D721Med (cell line): ENCODE results near the gene TBPL1.

Experiments used
- DNase-seq: peaks from one replicate; pipeline ENCODE4 v3.0.0; 2011; ENCODE audit warnings: low spot score; ENCODE audit not compliant: insufficient read length
- FAIRE-seq: peaks from 2 replicates; lab custom pipeline; 2011; peaks lifted over from hg19 to GRCh38; lab: Jason Lieb, UNC
- TF ChIP-seq, protein P1 (sequence below): IDR thresholded peaks from 2 replicates; pipeline ENCODE4 v1.5.1; 2012; ENCODE audit warnings: mild to moderate bottlenecking, control low read depth; ENCODE audit not compliant: insufficient read depth; ENCODE audit errors: missing control alignments

The TBPL1 gene

DNA sequence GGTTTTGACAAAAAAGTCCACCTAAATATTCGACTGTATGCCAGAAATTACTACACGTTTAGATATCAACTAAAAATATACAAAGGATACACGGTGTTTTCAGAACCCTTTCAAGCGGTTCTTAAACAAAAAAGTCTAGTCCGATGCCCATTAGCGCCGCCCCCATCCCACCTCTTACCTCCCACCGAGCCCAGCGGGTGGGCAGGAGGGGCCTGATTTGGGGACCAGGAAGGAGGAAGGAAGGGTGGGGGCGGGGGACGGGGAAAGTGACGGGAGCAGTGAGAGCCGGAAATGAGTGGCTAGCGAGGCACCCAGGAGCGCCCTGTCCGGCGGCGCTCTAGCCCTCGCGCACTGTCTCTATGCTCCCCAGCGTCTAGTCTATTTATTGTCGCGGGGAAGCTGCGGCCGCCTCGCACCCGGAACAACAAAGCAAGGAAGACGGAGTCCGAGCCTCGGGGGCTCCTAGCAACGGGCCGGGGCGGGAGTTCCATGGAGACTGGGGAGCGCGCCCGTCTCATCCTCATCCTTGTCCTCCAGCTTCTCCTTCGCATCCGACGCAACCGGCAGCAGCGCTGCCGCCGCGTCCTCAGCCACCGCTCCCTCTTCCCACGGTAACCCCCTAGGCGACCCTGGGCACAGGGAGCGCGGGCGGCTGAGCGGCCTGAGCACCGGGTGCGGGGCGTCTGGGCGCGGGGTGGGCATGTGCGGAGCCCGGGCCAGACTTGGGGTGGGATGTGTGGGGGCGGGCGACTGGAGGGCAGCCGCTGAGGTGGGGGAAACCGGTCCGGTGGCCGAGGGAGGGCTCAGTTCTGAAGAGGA, at the start of gene TBPL1:
Gene TBPL1 (plus strand): TSS at position 410 of the 819 bp plus-strand sequence. CDS start 26,902 bp downstream, outside the sequence.
- TF ChIP-seq, protein P1, sequence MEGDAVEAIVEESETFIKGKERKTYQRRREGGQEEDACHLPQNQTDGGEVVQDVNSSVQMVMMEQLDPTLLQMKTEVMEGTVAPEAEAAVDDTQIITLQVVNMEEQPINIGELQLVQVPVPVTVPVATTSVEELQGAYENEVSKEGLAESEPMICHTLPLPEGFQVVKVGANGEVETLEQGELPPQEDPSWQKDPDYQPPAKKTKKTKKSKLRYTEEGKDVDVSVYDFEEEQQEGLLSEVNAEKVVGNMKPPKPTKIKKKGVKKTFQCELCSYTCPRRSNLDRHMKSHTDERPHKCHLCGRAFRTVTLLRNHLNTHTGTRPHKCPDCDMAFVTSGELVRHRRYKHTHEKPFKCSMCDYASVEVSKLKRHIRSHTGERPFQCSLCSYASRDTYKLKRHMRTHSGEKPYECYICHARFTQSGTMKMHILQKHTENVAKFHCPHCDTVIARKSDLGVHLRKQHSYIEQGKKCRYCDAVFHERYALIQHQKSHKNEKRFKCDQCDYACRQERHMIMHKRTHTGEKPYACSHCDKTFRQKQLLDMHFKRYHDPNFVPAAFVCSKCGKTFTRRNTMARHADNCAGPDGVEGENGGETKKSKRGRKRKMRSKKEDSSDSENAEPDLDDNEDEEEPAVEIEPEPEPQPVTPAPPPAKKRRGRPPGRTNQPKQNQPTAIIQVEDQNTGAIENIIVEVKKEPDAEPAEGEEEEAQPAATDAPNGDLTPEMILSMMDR: no peak
- no peak for FAIRE-seq
- DNase-seq: peak; percentile 41

DNA sequence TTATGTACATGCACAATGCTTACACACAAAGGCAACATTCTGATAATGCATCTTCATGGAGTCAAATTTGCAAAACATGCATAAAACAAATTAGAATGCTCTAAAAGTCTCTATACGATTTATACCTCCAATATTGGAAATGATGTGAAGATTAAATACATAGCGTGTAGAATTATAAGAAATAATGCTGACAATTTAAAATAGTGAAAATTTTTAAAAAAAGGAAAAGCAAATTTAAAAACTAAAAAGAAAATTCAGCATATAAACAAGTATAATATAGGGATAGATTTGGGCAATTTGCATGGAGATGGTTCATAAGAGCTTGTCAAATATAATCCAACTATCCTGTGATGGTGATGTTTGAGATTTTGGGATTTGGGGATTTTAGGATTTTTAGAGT, 49.2 kb upstream of the TBPL1 start:
- DNase-seq (no peak), FAIRE-seq (no peak)
- TF ChIP-seq, protein P1: no peak

DNA sequence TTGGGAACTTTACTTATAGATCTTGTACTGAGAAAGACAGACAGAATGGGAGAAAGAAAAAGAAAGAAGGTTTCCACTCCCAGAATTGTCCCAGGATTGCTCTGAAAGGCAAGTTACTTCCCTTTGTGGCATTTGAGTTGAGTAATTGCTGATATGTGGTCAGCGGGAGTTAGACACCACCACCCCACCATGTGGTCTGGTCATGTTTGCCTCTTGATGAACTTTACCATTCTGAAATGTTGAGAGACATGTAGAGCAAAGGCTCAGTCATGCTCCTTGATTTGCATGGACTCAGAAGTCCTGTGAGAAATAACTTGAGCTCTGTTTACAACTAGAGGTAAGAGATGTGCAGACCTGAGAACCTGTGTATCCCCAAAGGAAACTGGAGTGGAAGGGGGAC, 47.0 kb upstream of the TBPL1 start:
- DNase-seq: no peak
- TF ChIP-seq, protein P1: no peak
- no peak for FAIRE-seq

DNA sequence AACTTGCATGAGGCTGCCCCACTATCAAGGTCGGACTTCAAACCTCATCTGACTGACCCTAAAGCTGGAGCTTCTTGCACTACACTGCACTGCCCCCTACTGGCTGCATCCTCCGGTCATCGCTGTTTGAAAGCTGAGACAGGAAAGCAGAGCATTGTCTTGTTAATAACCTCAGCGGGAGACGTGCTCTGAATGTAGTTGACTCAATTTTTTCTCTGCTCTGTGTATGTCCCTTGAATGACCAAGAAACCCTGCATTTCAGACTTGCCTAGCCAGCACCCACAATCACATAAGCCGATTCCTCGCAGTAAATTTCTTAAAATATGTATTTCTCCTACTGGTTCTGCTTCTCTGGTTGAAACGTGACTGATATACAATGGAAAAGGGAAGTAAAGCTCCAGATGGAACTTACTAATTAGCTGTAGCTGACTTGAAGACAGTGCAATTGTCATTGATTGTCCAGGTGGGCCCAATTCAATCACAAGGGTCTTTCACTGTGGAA, 36.3 kb upstream of the TBPL1 start:
- FAIRE-seq: no peak

DNA sequence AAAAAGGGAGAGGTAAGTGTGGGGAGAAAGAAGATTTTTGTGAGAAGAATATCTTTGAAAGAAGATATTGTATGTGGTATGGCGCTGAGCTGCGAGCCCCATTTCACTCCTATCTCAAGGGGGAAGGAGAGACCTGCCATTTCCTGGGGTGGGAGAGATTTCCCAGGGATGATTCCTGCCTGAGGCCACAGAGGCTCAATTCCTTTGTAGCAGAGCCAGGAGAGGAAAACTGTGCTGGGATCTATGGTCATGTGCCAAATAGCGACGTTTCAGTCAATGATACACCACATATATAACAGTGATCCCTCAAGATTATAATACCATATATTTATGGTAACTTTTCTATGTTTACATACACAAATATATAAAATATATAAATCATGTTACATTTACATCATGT, 35.2 kb upstream of the TBPL1 start:
- no peak for FAIRE-seq
- no peak for DNase-seq

More for the DNA sequence above, 36.3 kb upstream of the TBPL1 start:
- TF ChIP-seq, protein P1: peak; percentile 93
- DNase-seq: no peak

DNA sequence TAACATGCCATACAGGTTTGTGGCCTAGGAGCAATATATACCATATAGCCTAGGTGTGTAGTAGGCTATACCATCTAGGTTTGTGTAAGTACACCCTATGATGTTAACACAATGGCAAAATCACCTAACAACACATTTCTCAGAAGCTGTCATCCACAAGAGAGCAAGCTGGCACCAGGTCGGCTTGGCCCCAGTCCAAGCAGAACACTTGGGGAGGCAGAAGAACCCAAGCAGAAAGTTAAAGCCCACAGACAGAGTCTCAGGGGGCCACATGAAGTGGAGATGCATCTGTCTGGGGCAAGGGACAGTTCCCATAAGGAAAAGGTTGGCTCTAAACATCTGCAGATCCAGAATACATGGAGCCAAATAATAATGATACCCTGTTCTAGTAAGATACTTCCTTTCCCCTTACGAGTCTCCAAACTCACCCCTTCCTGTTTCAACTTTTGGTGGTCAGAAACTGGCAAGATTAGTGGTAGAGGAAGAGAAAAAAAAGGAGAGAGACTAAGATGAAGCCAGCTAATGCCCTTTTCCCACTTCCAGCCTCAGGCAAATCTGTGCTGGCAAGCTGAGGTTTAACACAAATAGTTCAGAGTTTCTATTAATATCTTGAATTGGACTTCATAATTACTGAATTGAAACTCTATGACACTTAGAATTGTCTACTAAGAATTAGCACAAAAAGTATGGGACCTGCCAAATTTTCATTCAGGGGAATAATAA, 34.7 kb upstream of the TBPL1 start:
- no peak for DNase-seq
- no peak for FAIRE-seq
- TF ChIP-seq, protein P1: no peak

More for the DNA sequence above, 35.2 kb upstream of the TBPL1 start:
- TF ChIP-seq, protein P1: no peak
